Cerebellar nuclear complex (tissue), 1 donor: ENCODE data around the gene POLR3E.

Experiments used
- DNase-seq, 2 experiments: peaks; one replicate each; lab custom pipeline; 2025; lab: John Stamatoyannopoulos, UW

POLR3E gene, protein sequence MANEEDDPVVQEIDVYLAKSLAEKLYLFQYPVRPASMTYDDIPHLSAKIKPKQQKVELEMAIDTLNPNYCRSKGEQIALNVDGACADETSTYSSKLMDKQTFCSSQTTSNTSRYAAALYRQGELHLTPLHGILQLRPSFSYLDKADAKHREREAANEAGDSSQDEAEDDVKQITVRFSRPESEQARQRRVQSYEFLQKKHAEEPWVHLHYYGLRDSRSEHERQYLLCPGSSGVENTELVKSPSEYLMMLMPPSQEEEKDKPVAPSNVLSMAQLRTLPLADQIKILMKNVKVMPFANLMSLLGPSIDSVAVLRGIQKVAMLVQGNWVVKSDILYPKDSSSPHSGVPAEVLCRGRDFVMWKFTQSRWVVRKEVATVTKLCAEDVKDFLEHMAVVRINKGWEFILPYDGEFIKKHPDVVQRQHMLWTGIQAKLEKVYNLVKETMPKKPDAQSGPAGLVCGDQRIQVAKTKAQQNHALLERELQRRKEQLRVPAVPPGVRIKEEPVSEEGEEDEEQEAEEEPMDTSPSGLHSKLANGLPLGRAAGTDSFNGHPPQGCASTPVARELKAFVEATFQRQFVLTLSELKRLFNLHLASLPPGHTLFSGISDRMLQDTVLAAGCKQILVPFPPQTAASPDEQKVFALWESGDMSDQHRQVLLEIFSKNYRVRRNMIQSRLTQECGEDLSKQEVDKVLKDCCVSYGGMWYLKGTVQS

DNA sequence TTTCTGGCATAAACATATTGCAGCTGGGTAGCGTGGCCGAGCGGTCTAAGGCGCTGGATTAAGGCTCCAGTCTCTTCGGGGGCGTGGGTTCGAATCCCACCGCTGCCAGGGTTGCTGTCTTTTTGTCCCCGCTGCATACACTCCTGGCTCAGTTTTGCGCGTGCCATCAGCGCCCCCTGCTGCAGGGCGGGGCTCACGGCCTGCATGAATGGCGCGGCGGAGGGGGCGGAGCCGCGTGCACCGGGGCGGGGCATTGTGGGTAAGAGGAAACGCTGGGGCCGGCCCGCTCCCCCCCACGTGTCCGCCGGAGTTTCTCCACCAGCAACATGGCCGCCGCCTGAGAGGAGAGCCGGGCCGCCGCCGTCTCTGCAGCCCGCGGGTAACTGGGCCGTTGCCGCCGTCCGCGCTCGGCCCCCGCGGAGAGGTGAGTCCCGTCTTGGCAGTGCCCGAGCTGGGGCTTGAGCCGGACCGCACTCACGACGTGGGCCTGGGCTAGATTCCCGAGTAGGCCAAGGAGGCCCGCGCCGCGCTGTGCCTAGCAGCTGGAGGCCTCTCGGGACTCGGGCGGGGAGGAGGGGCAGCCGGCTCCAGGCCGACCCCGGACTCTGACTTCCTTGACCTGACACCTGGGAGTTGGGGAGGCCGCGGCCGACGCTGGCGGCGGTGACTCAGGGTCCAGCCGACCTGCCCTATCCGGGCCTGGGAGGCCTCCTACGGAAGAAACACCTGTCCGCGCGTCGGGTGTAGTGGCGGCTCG is at the start of gene POLR3E:
POLR3E (plus strand) TSS at position 296 of the 757 bp plus-strand sequence. CDS start 5,560 bp downstream, outside the sequence.
- DNase-seq = peak; percentile 64 to 94

DNA sequence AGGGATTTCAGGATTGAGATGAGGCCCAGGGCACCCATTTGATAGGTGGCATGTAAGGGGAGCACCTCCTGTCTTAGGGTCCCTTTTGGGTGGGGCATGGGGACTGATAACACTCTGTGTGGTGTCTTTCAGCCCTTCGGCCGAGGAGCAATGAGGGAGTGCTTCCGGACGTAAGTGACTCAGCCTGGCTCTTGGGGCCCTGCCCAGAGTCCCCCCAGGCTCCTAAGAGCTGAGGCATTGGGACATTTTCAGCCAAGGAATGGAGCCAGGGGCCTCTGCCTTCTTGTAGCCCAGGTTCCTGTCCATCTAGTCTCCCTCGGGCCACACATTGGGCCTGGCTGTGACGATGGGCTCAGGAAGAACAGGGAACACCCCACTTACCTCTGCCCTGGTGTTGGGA is 46.7 kb upstream of the POLR3E start:
- DNase-seq = no peak

DNA sequence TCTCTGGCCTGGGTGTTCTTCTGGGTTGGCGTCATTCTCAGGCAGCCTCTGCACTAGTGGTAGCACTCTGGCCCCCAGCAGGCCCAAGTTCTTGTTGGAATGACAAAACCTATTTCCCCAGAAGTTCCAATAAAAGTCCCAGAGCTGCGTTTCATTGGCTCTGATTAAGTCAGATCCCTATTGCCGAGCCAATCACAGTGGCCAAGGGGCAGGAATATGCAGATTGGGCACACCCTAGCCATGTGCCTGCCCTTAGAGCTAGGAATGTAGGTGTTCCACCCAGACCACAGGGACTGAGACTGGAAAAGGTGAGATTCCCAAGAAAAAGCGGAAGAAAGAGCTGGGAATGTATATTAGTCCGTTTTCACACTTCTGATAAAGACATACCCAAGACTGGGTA is 44.9 kb upstream of the POLR3E start:
- DNase-seq = no peak

DNA sequence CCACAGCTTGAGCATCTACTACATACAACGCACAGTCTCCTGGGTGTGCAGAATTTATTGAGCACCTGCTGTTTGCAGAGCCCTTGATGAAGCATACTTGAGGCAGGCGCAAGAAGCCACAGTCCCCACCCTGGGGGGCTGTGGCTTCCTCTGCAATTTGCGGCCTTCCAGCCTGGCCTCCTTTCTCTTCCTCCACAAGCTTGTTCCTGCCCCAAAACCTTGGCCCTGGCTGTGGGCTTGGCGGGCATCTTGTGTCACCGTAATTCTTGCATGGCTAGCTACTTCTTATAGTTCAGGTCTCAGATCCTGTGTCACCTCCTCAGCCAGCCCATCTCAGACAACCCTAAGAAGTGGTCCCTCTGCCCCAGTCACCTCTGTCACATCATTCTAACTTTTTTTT is 43.9 kb upstream of the POLR3E start:
- DNase-seq = no peak

DNA sequence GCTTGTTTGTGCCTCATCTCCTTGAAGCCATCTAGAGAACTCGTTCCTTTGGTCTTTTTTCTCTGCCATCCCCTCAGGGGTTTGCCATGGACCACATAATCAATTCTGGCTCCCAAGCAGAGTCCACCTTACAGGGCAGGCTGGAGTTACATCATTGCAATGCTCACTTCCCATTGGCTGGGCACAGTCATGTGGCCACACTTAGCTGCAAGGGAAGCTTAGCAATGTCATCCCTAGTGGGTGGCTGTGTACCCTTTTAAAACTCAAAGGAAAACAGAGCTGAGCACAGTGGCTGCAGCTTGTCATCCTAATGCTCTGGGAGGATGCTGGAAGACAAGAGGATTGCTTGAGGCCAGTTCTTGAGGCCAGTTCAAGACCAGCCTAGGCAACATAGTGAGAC is 41.9 kb upstream of the POLR3E start:
- DNase-seq = no peak

DNA sequence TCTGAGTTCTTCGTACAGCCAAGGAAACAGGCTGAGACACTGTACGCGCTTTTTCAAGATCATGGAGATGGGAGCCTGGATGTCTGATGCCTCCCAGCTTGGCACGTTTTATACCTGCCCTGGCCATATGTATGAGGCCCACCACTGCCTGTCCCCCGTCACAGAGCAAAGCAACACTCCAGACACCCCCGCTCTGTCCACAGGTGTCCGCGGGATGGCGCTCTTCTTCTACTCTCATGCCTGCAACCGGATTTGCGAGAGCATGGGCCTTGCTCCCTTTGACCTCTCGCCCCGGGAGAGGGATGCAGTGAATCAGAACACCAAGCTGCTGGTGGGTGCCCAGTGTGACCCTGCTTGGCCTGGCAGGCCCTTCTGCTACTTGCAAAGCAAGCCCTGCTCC is 39.8 kb upstream of the POLR3E start:
- no peak for DNase-seq

DNA sequence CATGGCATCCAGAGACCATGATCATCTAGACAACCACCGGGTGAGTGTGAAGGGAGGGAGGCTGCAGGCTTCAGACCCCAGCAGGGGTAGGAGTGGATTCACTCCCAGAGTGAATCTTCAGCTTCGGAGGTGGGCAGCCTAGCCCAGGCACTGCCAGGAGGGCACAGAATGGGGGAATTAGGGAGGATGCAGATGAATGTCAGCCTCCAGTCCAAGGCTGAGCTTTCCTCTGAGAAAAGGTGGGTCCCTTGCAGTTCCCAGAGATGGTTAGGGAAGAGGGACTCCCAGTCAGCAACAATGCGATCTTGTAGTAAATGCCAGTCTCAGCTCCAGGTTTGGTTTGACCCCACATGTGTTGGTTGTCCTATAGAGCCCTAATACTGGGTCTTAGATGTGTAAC is 36.7 kb upstream of the POLR3E start:
- no peak for DNase-seq

DNA sequence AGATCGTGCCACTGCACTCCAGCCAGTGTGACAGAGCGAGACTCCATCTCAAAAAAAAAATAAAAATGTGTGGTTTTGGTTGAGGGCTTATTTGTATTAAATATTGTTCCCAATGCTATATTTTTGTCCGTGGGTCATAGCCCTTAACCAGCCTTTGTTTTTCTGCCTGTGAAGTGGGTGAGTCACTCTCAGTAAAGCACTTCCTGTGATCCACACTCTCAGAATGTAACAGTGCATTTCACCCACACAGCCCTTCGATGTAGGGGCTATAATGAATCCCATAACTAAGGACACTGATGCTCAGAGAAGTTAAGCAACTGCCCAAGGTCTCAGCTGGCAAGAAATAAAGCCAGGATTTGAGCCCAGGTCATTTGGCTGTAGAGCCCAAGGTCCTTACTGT is 34.7 kb upstream of the POLR3E start:
- DNase-seq = no peak

DNA sequence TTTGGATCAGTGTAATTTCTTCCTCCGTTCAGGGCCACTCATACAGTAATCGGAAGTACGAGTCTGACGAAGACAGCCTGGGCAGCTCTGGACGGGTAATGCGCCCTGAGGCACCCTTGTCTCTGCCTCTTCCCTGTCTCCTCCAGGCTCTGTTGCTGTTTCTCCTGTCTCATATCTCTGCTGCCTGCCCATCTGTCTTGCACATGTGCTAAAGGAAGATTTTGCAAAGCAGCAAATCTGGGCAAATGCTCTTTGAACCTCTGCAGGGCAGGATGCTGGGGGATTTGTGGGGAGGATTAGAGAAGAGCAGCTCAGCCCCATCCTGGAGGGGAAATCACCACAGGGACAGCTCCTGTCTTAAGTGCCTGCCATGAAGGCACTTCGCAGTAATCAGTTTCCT is 32.4 kb upstream of the POLR3E start:
- DNase-seq = no peak

DNA sequence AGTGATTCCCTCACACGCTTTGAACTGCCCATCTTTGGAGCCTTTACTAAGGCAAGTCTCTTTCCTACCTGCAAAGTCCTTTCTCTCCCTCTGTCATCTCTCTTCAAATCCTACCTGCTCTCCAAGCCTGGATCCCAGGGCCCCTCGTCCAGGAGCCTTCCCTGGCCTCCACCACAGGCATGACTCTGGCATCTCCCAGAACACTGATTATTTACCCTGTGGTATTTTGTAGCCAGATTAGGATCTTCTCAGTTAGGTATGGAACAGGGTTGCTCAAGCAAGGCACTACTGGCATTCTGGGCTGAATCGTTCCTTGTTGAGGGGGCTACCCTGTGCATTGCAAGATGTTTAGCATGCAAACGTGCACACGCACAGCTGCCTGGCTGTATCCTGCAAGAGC is 31.9 kb upstream of the POLR3E start:
- no peak for DNase-seq

DNA sequence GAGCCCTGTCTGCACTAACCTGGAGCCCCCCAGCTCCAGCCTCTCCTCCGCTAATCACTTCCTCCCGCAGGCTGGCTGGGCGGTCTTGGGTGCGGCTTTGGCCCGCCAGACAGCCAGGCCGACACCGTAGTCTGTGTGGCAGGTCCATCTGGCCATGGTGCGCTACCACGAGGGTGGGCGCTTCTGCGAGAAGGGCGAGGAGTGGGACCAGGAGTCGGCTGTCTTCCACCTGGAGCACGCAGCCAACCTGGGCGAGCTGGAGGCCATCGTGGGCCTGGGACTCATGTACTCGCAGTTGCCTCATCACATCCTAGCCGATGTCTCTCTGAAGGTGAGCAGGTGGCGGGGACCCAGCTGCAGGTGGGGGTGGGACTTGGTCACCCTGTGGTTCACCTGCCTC is 30.7 kb upstream of the POLR3E start:
- DNase-seq = no peak

DNA sequence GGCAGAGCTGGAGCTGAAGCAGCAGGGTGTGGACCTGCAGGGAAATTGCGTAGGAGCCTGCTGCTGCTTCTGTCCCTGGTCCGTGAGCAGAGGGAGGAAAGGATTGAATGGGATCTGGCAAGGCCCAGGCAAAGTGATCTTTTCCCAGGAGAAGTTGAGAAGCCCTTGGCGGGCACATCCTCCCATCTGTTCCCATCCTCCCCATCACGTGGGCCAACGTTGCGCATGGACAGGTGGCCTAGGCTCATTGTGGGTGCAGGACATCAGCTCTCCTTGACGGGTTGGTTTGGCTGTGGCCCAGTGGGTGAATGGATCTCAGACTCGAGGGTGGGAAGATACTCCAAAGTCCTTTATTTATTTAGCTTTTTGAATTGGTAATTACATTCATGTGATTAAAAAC is 29.4 kb upstream of the POLR3E start:
- peak in 1 of 2 experiments; percentile 18 for DNase-seq

DNA sequence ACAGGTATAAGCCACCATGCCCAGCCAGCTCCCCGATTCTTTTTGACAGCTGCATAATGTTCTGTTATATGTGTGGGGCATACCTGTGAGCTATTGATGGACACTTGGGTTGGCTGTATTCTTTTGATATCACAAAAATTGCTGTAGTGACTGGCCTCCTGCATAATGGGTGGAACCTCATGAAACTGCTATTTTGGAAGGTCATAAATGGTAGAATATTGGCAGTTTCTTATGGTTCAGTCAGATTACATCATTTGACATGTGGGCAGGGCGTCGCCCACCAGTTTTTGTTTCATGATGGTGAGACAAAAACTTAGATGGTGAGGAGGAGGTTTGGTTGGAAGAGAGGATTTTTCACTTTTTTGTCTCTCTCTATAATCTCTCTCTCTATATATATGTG is 26.7 kb upstream of the POLR3E start:
- DNase-seq = no peak

DNA sequence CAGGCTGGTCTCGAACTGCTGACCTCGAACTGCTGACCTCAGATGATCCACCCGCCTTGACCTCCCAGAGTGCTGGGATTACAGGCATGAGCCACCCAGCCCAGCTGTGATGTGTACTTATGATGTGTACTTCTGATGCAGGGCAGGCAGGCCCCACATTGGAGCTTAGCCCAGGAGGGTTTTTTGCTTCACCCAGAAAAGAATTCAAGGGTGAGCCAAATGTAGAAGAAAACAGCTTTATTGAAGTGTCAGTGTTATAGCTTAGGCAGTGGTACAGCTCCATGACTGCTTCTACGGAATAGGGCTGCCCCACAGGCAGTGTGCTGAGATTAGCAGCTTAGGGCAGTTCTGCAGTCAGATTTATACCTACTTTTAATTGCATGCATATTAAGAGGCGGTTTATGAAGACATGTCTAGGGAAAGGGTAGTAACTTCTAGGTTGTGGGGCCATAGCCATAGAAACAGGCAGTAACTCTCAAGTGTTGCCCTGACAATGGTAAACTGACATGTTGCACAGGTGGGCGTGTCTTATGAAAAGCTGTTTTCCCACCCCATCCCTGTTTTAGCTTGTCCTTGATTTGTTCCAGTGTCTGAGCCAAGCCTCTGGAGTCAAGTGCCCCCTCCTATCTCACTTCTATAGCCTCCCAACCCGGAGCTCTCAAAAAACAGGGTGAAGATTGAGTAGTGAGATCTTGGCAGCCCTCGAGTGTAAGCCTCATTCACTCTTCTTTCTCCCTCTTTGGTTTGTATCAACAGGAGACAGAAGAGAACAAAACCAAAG is 24.1 kb upstream of the POLR3E start:
- no peak for DNase-seq

DNA sequence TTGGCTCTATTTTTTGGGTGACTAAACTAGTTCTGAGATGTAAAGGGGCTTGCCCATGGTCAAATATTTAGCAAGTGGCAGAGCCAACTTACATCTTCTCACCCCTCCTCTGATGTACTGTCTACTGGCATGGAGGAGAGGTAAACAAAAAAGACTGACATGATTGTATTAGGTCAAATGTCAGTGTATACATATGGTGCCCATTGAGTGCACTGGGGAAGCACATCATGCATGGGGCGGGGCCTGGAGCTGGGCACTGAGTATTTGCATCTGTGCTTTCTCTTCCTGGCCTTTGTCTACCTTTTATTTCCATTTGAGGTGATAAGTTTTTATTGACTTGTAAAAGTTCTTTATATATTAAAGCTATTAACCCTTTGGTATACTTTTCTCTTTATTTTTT is 22.3 kb upstream of the POLR3E start:
- no peak for DNase-seq

DNA sequence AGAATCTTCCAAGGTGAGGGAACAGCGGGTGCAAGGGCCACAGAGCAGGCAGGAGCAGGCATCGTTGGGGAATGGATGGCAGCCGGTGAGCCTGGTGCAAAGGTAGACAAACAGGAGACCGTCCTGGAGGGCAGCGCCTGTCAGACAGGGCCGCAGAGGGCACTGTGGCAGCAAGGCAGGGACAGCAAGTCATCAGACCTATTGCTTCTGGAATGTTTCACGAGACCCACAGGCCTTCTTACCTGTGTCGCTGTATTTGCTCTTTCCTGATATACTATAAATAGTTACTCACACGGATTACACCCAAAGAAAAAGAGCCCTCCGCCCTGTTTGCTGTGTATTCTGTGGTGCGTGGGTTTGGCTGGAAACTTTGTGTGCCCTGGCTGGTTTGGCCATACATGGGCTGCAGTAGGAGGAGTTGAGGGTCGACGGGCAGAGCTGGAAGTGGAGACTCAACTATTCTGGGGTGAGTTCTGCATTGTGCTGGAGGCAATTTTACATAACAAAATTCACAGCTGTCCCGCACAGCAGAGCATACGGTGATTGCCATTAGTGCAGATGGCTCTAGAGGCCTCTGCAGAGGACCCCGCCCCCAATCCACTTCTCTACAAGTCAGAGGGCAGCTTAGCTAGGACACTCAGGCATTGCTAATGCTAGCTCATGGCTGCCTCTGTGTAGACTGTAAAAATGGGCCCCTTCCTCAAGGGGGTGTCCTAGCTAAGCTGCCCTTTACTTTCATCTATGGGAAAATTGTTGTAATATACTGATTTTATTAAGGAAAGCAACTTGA is 18.6 kb upstream of the POLR3E start:
- no peak for DNase-seq

DNA sequence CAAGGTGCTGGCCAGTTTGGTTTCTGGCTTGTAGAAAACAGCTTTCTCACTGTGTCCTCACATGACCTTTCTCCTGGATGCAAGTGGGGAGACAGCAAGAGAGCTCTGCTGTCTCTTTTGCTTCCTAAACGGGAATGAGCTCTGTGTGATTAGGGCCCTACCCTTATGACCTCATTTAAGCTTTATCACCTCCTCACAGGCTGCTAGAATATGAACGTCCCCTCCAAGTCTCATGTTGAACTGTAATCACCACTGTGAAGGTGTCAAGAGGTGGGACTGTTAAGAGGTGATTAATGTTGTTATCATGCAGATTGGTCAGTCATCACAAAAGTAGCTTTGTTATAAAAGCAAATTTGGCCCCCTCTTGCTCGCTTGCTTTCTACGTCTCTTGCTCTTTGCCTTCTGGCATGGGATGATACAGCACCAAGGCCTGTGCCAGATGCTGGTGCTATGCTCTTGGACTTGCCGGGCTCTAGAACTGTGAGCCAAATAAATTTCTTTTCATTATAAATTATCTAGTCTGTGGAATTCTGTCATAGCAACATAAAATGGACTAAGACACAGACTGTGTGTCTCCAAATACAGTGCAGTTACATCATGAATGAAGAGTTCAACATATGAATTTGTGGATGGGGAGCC is 14.8 kb upstream of the POLR3E start:
- no peak for DNase-seq

DNA sequence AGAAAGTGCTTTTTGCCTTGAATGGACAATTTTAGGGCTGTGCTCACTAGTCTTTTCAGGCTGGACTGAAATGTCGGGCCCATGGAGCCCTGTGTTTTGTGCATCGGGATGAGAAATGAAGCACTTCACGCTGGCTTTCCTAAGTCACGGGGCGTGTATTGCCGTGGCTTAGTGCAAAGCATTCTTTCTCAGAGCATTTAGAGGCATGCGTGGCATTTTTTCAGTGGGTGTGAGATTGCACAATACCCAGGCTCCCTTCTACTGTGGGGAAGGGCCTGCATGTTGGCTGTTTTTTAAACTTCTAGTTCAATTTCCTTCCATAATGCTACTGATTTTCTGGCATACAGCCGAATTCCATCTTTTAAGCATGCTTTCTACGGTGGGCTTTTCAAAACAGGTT is 12.6 kb upstream of the POLR3E start:
- DNase-seq = no peak

DNA sequence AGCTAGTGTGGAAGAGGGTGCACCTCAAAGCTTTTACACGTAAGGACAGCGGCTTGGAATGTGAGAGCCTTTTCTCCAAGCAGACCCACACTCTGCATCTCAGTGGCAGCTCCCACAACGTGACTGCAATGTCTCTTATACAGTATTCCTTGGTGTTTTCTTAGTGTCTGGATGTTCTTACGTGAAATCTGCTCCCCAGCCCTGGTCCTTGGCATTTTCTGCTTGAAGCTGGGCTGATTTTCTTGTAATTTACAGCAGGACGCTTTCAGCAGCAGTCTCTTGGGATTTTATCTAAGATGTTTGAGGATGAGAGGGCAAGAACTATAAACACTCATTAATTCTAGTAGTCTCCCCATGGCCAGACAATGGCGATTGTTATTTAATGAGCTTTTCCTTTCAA is 12.1 kb upstream of the POLR3E start:
- DNase-seq = no peak

DNA sequence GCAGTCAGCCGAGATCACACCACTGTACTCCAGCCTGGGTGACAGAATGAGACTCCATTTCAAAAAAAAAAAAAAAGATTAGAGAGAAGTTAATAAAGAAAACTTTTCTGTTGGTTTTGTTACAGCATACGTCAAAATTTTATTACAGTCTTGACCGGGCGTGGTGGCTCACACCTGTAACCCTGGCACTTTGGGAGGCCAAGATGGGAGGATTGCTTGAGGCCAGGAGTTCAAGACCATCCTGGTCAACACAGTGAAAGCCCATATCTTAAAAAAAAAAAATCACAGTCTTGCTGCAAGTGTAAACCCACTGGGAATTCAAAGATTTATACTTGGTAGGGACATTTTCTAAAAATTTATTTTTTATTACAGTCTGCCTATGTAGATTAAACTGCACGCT is 6.2 kb upstream of the POLR3E start:
- no peak for DNase-seq

DNA sequence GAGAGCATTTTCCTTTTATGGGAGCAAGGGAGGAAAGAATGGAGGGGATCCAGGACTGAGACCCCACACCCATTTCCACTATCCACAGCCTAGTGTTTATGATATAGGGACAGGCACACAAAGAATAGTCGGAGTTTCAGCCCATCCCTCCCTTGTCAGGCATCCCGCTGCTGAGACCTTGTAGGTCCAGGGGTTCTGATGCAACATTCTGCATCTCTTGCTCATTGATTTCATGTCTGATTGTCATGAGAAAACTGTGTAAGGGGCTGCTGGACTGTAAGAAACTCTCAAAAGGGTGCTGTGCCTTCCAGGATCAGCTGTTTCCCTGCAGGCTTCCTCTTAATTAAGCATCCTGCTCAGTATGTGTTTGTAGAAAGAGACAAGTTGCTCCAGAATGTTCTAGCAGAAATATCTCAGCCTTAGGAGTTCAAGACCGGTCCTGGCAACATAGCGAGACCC is 5.3 kb upstream of the POLR3E start:
- DNase-seq = no peak
